Measurements from ENCODE around the gene PTPRK.

PTPRK gene

DNA sequence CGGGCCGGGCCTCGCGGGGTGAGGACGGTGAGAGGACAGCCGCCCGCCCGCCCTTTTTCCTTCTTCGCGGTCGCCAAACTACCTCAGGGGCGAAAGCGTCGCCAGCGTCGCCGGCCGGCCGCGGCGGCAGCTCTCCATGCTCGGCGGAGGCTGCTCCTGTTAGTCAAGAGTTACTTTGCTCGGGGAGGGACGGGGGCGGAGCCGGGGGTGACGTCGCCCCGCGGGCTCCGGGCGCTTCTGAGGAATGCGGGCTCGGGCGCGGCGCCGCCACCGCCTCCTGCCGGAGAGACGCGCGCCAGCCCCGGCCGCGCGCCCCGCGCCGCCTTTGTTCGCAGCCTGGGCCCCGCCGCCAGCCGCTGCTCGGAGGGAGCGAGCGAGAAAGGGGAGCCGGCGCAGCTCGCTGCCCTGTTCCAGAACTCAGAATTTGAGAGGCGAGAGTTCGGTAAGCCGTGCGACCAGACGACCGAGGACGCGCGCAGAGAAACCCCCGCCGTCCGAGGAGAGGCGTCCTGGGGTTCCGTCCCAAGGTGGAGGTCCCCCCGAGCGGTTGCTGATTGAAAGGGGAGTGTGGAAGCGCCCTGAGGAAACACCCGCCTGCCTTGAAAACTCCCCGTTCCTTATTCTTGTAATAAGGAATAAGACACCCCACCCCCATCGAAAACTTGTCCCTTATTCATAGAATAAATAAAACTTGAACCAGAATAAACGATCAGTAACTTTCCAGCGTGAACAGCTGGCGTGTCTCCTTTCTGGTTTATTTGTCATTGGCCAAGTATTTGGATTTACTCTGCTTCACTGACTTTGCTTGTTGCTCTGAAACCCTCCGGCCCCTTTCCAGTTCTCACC, at the start of gene PTPRK:
Gene PTPRK (minus strand): TSS at position 164 of the 846 bp plus-strand sequence. CDS start 241 bp downstream, outside the sequence.
- peak; percentile 92 for DNase-seq (ENCODE audit: low read depth)

DNA sequence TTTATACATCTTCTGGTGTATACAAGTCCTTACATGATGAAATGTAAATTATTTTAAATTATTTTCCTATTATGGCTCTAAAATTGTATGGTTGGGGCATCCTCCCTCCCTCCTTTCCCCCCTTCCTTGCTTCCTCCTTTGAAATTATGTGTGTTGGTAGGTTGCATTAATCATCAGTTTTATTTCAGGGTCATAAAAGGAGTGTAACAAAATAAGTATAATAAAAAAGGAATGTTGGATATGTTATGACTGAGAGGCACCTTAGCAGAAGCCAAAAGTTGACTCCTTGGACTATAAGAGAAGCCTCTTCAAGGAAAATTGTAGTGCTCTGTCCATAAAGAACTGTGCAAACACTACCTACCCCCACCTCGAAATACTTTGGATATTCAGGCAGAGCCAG, 46.6 kb upstream of the PTPRK start:
- DNase-seq (ENCODE audit: low read depth), result peak; percentile 71

DNA sequence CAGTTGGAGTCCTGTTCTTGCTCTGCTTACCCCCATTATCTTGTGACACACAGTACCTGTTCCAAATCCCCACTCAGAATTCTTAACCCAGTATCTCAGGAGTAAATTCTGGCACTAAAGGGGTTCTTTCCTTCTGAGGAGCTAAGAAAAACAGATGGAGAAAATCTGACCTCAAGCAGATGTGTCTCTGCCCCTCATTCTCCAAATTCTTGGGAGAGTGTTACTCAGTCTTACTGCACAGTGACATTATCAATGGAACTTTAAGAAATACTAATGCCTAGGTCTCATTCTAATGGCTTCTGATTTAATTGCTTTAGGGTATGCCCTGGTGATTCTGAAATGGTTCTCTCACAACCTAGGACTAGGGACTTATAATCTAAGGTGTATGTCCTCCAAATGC, 40.6 kb upstream of the PTPRK start:
- peak; percentile 11 for DNase-seq (ENCODE audit: low read depth)

DNA sequence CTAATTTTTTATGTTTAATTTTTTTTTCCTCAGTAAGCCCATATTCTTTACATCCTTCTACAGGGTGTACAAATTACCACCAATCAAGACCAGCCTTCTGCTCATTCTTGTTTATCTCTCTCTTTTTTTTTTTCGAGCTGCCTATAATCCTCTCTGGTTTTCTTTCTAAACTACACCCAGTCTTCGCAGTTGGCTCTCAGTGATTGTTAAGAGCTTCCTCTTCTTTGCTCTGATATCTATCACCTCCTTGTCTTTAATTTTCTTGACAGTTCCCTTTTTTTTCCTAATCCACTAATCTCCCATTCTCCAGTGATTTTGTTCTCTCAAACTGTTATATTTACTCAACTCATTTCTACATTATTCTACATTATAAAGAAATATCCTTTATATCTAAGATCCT, 38.5 kb upstream of the PTPRK start:
- no peak for DNase-seq (ENCODE audit: low read depth)

DNA sequence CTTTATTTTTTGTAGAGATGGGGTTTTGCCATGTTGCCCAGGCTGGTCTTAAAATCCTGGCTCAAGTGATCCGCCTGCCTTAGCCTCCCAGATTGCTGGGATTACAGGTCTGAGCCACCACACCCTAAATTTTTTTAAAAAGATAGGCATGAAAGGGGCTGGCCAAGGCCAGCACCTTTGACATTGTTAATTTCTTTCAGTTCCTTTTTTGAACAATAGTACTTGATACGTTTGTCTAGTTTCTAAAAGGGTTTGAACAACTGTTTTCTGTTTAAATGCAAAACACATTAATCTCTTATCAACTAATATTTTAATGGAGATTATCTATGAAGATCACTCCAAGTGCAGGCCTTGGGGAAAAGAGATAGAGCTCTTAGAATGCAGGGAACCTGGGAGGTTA, 37.6 kb upstream of the PTPRK start:
- DNase-seq (ENCODE audit: low read depth), result no peak

DNA sequence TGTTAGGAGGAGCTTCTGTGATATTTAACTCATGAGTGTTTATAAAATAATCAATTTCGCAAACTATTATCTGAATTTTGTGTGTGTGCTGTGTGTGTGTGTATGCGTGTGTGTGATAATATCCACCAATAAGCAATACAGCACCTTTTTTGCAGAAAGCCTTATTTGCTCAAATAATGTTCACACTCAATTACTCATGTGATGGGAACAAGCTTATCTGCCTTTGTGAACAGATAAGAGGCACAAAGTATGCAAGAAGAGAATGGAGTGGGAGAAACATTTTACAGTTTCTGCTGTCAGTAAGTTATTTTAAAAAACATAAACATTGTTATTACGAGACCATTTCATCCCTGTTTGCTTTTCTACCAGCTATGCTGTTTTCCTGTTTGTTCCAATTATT, 36.7 kb upstream of the PTPRK start:
- no peak for DNase-seq (ENCODE audit: low read depth)

DNA sequence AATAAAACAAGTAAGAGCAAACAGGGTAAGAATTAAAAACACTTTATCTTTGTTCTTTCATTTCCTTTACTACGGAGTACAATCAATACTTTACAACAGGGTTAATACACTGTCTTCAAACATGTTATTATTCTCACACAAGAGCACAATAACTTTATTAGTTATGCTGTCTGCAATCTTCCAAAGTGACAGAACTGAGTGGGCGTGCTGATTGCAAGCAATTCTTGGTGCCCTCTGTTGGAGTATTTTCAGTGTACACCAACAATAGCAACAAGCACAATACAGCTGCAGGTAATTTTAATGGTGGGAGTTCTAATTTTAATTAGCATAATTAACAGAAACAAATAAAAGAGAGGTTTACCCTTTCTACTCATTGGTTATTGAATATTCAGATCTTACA, 33.9 kb upstream of the PTPRK start:
- DNase-seq (ENCODE audit: low read depth), result no peak

DNA sequence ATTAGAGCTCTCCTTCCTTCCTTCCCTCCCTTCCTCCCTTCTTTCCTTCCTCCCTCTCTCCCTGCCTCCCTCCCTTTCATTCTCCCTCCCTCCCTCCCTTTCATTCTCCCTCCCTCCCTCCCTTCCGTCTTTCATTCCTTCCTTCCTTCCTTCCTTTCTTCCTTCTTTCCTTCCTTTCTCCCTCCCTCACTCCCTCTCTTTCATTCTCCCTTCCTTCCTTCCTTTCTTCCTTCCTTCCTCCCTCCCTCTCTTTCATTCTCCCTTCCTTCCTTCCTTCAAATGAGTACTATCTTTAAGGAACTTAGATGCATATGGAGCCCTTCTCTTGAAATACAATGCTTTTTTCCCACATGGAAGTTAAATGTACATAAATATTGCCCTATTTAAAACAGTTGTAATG, 20.9 kb upstream of the PTPRK start:
- DNase-seq (ENCODE audit: low read depth), result no peak

DNA sequence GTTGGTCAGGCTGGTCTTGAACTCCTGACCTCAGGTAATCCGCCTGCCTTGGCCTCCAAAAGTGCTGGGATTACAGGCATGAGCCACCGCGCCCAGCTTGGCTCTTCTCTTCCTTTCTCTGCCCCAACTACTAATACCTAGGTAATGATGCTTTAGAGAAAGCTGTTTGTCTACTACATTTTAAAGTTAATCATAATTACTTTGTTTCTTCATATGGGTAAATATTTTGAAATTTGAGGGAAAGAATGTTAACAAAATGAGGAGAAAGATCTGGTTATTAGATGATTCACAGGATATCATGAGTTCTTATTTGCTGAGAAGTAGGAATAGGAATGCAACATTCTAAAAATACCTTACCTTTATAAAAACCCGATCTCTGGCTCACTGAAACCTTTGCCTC, 18.4 kb upstream of the PTPRK start:
- peak; percentile 57 for DNase-seq (ENCODE audit: low read depth)

DNA sequence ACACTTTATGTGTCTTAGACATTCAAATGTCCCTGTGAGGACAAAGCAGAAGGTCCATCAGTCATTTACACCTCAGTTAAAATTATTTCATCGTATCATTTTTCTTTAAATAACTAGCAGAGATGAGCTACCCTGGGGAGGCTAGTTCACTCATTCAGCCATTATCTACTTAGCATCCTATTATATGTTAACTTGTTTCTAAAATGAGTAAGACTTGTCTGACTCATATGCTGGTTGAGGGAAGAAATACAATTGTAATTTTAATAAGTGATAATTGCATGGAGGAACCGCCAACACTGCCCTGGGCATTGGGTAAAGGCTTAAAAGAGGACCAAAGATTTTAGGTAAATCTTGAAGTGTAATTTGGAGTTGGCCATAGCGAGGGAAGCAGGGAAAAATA, 12.4 kb upstream of the PTPRK start:
- peak; percentile 54 for DNase-seq (ENCODE audit: low read depth)

DNA sequence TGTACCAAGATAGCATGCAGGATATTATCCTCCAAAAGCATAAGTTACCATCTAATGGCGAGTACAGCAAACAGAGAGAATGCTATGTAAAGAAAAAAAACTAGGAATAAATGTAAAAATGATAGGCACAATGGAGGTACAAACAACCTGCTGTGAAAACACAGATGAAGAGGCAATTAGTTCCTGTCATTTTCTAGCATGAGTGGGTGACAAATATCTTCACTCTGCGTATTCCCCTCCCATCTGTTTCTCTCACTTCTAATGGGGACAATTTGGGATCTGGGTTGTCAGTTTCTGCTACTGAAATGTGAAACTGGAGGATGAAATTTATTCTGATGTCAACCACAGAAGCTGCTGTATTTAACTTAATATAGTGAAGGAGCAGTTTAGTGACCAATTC, 11.7 kb upstream of the PTPRK start:
- DNase-seq (ENCODE audit: low read depth), result no peak

DNA sequence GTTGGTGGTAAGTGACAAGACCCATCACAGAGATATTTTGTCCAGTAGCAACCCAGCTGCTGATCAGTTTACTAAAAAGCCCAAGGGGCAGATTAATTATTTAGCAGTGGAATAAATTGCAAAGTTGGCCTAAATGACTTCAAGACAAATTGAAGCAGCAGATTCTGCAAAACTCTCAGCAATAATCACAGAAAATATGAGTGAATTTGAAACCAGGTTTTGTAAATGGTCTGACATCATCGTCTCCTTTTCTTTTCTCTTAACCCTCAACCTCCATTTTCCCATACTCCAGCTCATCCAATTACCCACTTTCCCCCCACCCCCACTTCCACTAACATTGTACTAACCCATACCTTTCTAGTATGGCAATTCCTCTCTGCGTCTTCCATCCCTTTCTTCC, 11.3 kb upstream of the PTPRK start:
- no peak for DNase-seq (ENCODE audit: low read depth)

DNA sequence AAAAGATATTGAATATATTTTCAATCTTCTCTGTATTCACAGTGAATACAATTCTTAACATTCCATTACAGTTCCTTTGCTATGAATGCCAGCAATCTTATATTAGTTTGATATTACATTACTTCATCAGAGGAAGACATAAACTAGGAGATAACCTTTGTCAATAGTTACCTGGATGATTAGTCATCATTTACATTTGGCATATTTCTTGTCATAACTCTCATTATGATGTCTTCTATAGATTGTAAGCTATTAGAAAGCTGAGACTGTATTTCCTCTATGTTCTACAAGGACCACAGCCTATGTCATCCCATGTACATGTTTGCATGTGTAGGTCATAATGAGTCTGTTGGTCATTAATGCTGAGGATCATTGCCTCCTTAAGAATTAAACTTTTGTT, 7.8 kb upstream of the PTPRK start:
- no peak for DNase-seq (ENCODE audit: low read depth)

DNA sequence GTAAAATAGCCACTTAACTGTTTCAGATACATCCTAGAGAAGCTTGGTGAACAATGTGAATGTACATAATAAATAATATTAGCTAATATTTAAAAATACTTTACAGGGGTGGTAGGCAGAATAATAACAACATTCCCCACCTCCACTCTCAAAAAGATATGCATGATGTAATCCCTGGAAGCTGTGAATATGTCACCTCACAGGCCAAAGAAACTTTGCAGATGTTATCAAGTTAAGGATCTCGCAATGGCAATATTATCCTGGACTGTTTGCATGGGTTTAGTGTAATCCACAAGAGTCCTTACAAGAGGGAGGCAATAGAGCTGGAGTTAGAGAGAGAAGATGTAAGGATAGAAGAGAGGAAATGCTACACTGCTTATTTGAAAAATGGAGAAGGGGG, 7.0 kb upstream of the PTPRK start:
- DNase-seq (ENCODE audit: low read depth), result no peak

DNA sequence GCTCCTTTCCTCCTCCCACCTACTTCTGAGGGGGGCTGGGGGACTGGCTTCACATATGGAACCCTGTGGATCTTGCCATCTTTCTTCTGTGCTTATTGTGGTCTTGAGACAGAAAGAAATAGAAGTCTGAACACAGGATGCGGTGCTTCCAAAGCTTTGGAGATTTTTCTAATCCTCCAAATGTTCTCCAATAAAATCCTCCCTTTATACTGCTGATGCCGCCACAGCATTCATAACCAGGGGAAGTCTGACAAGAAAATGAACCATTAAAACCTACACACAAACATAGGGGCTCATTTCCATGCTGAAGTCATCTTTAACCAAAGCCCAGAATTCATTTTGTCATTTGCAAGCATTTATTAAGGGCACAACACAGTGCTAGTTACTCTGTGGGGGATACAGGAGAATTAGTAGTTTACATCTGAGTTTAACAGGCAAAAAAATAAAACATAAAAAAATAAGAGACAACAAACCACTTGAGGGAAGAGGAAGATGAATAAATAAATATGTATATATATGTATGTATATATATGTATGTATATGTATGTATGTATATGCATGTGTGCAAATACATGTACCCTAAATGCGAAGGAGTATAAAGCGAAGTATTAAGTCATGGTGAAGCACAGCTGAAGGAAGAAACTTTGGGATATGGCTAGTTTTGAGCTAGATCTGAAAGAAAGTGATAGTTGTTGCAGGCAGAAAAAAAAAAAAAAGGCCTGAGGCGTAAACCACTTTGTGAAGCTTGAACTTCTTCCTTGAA, 5.9 kb upstream of the PTPRK start:
- no peak for DNase-seq (ENCODE audit: low read depth)

DNA sequence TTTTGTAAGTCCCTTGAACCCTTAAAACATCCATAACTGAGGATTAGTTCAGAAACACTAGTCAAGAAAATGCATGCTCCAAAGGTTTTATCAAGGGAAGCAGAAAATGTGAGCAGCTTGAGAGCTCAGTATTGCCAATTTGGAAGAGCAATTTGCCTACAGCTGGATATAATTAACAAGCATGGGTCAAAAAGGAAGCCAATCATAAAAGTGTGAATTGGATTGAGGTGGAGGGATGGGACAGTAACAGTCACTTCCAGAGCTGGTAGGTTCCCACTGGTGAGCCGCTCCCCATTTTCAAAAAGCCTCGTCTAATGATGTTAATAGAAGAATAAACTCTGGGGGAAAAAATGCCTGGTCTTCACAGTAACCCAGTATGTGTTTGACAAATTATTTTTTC, 5.0 kb upstream of the PTPRK start:
- no peak for DNase-seq (ENCODE audit: low read depth)

DNA sequence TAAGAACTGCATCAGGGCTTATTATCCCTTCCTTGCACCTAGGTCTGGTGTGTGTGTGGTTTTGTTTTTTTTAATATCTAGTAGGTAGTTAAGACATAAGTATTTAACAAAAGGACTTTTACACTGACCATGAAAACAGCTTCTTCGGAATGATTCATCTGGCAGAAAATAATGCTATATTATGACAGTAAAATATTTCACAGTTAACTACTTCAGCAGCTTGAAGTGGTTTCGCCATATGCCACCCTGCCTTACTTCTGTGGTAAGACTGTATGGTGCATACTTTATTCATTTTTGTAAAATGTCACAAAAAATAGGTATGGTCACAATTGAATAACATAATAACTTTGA, 858 bp upstream of the PTPRK start:
- no peak for DNase-seq (ENCODE audit: low read depth)

DNA sequence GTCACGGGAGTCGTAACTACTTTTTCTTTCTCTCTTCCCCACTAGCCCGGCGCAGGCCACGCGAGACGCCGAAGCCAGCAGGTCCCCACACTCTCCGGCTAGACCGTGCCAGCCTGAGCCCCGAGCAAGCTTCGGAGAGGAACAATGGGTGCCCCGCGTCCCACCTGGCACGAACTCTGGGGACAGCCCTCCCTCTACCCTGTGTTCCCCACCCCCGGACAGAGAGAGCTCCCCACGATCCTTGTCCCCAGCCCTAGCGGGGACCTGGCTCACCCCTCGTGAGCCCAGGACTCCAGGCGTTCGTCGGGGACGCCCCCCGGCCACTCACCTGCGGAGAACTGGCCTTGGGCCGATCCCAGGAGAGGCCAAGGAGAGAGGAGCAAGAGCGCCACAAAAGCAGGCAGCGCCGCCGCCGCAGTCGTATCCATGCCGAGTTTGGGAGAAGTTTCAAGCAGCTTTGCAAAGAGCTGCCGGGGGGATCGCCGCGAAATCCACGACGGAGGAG, 416 bp downstream of the PTPRK start:
- no peak for DNase-seq (ENCODE audit: low read depth)

DNA sequence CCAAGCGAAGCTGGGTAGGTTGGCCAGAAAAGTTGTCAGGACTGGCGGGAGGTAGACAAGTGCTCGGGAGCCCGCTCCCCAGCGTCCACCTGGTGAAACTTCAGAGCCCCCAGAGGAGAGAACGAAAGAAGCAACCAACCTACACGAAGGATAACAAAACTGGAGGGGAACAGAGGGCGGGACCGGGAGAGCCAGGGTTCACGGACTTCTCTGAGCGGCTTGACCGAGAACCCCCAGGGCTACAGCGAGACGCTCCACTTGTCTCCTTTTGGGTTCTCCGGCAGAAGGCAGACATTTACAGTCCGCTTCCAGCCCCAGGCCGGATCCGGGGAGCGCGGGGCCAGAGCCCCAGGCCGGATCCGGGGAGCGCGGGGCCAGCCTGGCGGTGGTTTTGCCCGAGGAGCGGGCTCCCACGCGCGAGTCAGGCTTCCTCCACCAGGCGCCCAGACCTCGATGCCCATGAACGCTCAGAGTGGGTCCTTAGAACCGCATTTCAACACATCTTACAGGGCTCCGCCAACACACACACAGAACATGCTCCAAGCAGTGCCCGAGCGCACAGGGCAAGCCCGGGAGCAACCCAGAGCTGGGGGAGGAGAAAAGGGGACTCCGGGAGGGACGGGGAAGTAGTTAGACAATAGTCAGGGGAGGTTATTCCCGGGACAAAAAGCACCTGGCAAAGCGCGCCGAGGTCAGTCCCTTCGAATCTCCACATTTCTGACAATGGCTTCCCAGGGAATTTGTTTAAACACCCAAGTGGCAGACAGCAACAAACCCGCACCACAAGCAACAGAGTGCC, 1.1 kb downstream of the PTPRK start:
- peak; percentile 57 for DNase-seq (ENCODE audit: low read depth)

DNA sequence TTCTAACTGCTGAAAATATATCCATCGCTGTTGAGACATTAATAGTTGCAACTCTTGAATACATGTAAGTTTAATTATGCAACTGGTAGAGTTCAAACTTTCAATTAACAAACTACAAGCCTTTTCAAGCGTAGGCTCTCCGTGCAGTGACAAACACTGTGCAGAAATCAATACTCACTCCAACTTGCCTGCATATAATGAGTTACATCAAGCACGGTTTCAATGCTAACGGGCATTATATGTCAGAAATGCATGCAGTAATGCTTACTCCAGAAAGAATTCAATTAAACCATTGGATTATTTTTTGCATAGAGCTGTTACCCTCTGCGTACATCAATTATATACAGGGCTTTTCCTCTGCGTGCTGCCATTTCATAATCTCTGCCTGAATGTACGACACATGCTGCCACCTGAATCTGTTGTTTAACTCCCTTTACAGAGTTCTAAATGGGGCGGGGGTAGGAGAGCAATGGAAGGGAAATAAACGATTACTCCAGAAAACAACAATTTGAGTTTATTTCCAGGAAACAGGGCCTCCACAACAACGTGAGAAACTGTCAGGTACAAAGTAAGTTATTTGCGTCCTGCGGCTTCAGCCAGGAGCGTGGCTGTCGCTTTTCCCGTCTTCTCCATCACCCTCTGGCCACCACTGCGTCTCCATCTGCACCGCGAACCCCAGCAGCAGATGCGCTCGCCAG, 1.8 kb downstream of the PTPRK start:
- DNase-seq (ENCODE audit: low read depth), result no peak

DNA sequence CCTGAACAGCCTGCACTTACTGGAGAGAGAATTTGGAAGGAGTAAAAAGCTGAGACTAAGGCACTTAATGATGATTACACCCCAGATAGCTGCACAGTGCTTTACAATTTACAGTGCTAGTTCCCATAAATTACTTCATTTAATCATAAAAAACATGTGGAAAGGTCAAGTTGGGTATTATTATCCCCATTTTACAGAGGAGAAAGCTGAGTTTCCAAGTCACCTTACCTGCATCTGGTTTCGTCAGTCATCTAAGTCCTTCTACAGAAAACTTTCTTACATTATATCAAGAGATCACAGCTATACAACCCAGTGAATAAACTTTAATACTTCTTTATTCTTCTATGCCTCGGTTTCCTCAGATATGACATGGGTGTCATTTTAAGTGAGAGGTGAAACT, 3.3 kb downstream of the PTPRK start:
- DNase-seq (ENCODE audit: low read depth), result no peak

DNA sequence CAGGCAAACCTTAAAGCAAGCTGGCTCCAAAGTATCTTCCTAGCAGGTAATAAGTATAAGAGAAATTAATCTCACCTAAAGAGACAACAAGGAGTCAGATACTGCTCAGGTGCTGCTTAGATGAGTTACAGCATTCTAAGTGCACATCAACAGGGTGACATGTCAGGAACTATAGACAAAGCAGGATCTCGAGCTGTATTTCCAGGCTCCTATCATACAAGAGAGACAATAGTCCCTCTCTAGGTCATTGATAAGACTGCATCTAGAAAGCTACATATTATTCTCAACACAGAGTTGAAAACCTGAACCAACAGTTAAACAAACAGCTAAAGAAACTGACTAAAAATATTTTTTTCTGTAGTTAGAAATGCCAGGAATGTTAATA, 3.9 kb downstream of the PTPRK start:
- no peak for DNase-seq (ENCODE audit: low read depth)
